HG02973 (cell line): ENCODE measurements around the gene DDR1.

Experiments
- ATAC-seq: cut with Tn5 transposase; IDR thresholded peaks from one replicate; pipeline ENCODE4 v1.9.1; 2021; ENCODE audit warnings: moderate library complexity; ENCODE audit not compliant: unreplicated experiment

Gene DDR1

GRCh38 chr6:30883685-30884520 lies at the start of gene DDR1:
Gene DDR1, plus strand, starts transcription at chr6:30884519. Its CDS starts 4,211 bp downstream, at chr6:30888730.
- ATAC-seq, result no peak

- ATAC-seq, result no peak
Observed at GRCh38 chr6:30834646-30835045, 49.7 kb upstream of the DDR1 start.

- no peak for ATAC-seq
Observed at GRCh38 chr6:30835576-30835975, 48.7 kb upstream of the DDR1 start.

GRCh38 chr6:30836431-30836866 lies 47.9 kb upstream of the DDR1 start:
- ATAC-seq, result no peak

- ATAC-seq, result no peak
Observed at GRCh38 chr6:30836957-30837356, 47.4 kb upstream of the DDR1 start.

GRCh38 chr6:30837432-30837831 lies 46.9 kb upstream of the DDR1 start:
- ATAC-seq, result no peak

DNA sequence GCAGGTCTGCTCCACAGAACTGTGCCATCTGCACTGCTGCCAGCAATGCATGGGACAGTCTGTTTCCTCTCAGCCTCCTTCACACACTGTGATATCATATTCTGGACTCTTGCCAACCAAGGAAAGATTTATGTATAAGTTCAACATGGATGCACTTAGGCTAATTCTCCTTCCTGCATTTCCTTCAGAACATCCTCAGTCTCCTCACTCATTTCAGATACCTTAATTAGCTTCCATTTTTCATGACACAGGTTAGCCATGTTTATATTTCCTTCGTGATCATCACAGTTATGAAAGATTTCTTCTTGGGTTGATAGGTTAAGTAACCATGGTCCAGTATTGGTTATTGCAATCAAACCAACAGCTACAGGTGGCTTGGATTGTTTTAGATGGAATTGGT lies 46.4 kb upstream of the DDR1 start:
- ATAC-seq, result no peak

DNA sequence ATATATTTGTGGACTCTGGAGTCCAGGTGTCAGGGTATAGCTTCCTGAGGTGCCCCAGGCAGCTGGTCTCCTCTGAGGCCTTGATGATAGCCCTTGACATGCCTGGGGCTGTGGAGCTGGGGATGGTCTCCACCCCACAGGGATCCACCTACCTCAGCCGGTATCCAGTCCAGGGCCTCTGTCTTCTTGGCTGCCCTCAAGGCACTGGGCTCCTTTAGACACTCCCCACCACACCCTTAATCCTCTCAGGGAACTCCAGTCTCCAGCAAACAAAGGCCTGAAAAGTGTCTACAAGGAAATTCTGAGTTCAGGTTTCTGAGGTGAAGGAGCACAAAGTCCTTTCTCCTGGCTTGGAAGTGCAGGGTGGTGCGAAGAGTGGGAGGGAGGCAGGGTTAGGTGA lies 44.6 kb upstream of the DDR1 start:
- no peak for ATAC-seq

GRCh38 chr6:30840084-30840934 lies 44.0 kb upstream of the DDR1 start:
- no peak for ATAC-seq

GRCh38 chr6:30840935-30841643 lies 43.2 kb upstream of the DDR1 start:
- no peak for ATAC-seq

DNA sequence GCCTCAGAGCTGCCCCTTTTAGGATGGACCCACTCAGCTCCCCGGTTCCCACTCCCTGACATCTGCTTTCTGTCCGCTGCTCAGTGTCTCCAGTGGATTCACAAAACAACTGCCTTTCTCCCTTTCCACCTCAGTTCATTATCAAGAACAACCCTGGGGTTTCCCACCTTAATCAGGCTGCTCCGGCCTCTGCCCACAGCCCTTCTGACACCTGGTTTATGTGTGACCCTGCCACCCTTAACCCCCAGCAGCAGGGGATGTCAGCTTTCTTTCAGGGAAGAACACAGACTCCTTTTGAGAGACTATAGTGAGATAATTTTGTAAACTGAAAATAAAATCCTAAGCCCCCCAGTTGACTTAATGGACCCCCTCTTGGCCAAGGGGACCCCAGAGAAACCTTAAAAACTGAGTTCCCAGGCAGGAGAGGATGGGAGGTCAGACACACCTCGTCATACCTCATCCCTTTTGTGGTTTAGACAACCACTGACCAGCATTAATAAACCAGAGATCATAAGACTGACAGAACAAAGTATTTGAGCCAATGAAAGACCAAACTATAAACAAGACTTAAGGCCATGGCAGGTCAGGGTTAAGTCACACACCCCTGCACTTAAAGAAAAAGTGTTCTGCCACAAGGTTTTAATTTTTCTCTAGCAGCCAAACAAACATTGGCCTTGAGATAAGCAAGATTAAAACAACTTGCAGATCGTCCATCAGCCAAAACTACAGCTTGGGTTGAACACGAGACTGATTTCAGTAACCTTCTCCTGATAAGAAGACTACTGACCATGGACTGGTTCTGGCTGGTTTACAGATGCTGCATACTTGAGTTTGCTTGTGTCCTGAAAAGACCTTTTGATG lies 42.4 kb upstream of the DDR1 start:
- no peak for ATAC-seq

DNA sequence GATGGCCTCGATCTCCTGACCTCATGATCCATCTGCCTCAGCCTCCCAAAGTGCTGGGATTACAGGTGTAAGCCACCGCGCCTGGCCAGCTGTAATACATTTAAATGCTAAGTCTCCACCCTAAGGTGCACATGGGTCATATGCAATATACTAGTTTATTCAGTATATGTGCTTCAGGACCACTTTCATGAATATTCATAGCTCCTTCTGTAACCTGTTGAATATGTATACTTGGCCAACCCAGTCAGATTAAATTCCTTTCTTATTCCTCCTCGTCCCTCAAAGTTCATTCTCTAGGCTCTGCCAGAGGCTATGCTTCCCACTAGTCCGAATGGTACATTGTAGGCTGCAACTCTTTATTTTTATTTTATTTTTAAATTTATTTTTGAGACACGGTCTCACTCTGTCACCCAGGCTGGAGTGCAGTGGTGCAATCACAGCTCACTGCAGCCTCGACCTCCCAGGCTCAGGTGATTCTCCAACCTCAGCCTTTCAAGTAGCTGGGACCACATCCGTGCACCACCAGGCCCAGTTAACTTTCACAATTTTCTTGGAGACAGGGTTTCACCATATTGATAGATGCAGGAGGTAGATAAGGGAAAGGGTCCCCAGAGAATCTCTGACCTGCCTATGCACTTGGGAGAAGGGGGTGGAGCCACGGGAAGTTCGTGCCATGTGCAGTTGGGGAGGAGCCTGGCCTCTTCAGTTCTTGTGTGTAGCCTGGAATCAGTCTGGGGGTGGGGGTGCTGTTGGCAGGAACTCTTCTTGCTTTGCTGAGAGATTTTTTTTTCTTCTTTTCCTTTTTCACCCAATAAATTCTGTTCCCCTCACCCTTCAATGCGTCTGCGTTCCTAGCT lies 41.3 kb upstream of the DDR1 start:
- no peak for ATAC-seq

GRCh38 chr6:30843611-30843998 lies 40.7 kb upstream of the DDR1 start:
- no peak for ATAC-seq

DNA sequence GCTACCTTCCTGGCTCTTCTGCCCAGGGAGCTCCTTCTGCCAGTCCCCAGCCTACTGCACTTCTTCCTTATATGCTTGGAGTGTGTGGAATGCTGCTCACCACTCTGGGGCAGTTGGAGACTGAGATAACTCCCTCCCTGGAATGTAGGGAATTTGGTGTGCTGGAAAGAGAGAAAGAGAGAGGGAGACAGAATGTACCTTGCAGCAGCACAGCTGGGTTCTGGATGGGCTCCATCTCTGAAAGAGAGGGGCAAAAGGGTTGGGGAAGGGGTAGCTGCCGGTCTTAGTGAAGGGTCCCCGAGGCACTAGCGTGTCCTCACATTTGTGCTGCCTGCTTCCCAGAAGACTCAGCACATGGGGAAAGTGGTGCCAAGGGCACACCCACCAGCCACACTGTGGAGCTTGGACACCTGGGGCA lies 40.2 kb upstream of the DDR1 start:
- ATAC-seq, result no peak

- ATAC-seq, result no peak
Observed at GRCh38 chr6:30845183-30845582, 39.1 kb upstream of the DDR1 start.

DNA sequence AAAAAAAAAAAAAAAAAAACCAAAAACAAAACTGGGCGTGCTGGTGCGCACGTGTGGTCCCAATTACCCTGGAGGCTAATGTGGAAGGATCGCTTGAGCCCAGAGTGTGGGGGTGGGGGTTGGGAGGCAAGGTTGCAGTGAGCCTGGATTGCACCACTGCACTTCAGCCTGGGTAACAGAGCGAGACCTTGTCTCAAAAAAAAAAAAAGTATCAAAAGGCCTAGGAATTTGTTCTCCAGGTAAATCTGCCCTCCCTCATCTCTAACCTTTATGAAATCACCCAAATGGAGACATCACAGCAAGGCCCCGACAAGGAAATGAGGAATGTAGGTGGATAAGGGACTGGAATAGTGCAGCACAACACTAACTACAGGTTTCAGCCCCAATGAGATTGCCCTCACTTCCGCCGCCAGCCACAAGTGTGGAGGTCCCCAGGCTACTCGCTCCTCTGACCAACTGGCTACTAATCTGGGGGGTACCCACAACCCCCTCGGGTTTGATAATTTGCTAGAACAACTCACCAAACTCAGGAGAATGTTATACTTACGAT lies 36.8 kb upstream of the DDR1 start:
- ATAC-seq, result no peak

DNA sequence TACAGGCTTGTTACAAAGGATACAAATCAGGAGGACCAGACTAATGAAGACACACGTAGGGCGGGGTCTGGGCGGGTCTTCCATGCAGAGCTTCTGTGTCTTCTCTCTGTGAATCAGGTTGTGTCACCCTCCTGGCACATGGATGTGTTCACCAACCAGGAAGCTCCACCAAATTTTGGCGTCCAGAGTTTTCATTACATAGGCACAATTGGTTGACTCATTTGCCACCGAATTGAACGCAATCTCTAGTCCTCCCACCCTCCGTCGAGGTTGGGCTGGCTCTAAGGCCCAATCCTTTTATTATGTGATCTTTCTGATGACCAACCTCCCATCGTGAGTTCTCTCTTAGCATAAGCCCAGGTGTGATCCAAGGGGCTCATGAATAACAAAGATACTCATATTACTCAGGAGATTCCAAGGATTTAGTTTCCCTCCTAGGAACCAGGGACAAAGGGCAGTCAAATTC lies 36.3 kb upstream of the DDR1 start:
- ATAC-seq, result no peak

GRCh38 chr6:30849903-30850651 lies 34.2 kb upstream of the DDR1 start:
- no peak for ATAC-seq
